Transverse colon (tissue), 3 donors: ENCODE measurements around the gene FRMD3.

Source experiments
- EP300 ChIP-seq: sonication (generic); formaldehyde crosslinking; IDR thresholded peaks from one replicate; pipeline ENCODE4 v1.6.1; 2017; ENCODE audit warnings: antibody characterized with exemption, low read depth
- POLR2A ChIP-seq: fragments of 450-650 bp; IDR thresholded peaks from one replicate; pipeline ENCODE4 v1.6.1; 2016; ENCODE audit warnings: antibody characterized with exemption, mild to moderate bottlenecking, moderate library complexity
- TF ChIP-seq, protein P1 (sequence below), 5 experiments: fragments of 200-600 bp in 3 of 5; fragments of 450-650 bp in 2 of 5; sonication (generic) in 3 of 5; IDR thresholded peaks; 1 replicate in 2 of 5; 2 replicates in 3 of 5; pipeline ENCODE4 v1.5.1; 2016 to 2017; ENCODE audit warnings: antibody characterized with exemption in 5 of 5, inconsistent platforms in 3 of 5, mild to moderate bottlenecking in 2 of 5, moderate library complexity in 1 of 5

DNA sequence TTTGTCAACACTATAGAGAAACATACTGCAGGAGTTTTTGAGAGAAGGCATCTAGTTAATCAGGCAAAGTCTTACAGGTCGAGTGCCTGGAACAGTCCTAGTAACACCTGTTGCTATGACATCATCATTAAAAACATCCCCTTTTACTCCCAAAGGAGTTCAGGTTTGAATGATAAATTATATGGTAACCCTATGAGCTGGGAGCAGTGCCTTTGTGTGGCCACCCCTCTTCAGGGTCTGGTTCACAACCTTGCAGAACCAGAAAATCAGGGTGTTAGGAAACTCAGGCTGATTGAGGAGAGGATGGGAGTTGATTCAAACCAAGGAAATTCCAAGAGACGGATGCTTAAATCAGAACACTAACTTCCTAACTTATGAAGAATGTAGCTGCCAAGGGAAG is 296.1 kb downstream of the FRMD3 start:
- TF ChIP-seq, protein P1, sequence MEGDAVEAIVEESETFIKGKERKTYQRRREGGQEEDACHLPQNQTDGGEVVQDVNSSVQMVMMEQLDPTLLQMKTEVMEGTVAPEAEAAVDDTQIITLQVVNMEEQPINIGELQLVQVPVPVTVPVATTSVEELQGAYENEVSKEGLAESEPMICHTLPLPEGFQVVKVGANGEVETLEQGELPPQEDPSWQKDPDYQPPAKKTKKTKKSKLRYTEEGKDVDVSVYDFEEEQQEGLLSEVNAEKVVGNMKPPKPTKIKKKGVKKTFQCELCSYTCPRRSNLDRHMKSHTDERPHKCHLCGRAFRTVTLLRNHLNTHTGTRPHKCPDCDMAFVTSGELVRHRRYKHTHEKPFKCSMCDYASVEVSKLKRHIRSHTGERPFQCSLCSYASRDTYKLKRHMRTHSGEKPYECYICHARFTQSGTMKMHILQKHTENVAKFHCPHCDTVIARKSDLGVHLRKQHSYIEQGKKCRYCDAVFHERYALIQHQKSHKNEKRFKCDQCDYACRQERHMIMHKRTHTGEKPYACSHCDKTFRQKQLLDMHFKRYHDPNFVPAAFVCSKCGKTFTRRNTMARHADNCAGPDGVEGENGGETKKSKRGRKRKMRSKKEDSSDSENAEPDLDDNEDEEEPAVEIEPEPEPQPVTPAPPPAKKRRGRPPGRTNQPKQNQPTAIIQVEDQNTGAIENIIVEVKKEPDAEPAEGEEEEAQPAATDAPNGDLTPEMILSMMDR (IDR thresholded peaks at IDR 0.05) = no peak
- TF ChIP-seq POLR2A (no peak), EP300 (no peak)
